ENCODE results near the gene TGM6. TPM values are rescaled to one million over a fixed set of nuclear protein-coding genes. Genes with fewer than 3 reads are reported as not detected.

TGM6 gene
- not detected for polyA plus RNA-seq (ENCODE audit: insufficient read depth in 1 of 5, insufficient read length in 5 of 5, low replicate concordance in 1 of 5)
- long read RNA-seq, donor 1: 0 reads
- long read RNA-seq, donor 2: 0 reads
- long read RNA-seq, donor 3: 0 reads
- long read RNA-seq, donor 4: 0 reads
- long read RNA-seq, donor 5: 0 reads
- long read RNA-seq, donor 6: 0 reads
- long read RNA-seq, donor 7: 0 reads
- long read RNA-seq, donor 8: 0 reads

DNA sequence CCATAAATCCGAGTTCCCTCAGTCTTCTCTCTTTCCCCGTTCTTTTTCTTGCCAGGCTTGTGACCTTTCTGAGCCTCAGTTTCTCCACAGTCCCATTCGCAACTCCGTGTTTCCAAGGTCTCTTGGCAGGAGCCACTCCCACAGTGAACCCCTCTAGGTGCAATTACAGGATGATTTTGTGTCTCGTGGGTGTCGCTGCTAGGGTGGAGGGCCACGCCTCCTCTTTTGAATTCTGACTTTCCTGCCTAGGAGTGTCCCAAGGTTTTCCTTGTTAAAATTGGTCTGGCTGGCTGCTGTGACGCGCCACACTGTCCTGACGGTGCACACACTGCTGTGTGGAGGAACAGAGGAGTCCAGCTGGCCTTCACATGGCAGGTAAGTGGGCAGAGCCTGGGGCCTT is at the start of gene TGM6:
Gene TGM6, plus strand, starts transcription at position 301 of the 400 bp plus-strand sequence. Its CDS starts 68 bp downstream, at position 369.
- no peak for DNase-seq

DNA sequence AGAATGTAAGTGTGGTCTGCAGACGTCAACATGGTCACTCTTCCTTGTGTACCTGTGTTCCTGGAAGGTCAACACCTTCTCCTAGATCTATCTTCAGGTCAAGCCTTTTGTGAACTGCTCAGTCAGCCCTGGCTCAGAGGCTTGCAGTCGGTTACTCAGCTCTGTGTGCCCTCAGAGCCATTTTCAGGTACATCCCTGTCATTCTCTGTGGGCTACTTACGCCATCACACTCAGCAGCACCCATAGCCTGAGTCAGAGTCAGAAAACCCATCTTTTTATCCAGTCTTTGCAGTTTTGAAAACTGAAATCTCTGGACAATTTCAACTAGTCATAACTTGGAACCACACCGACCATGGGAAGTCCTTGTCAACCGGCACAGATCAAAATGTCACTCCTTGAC is 49.6 kb upstream of the TGM6 start:
- no peak for DNase-seq

DNA sequence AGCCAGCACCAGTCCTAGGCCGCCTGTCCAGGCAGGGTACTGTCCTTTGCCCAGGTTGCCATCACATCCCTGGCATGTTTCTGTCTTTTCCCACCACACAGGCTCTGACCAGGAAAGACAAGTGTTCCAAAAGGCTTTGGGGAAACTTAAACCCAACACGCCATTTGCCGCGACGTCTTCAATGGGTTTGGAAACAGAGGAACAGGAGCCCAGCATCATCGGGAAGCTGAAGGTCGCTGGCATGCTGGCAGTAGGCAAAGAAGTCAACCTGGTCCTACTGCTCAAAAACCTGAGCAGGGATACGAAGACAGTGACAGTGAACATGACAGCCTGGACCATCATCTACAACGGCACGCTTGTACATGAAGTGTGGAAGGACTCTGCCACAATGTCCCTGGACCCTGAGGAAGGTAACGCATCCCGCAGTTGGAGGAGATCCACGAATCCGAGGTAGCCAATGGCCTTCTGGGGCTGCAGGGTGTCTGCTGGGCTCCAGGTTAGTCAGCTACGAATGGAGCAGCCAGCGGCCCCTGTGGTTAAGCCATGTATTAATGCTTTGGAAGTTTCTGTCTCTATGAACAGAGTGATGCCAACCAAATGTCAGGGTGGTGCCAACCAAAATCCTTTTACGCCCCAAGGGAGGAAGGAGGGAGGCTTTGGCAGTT is 48.7 kb upstream of the TGM6 start:
- no peak for DNase-seq

DNA sequence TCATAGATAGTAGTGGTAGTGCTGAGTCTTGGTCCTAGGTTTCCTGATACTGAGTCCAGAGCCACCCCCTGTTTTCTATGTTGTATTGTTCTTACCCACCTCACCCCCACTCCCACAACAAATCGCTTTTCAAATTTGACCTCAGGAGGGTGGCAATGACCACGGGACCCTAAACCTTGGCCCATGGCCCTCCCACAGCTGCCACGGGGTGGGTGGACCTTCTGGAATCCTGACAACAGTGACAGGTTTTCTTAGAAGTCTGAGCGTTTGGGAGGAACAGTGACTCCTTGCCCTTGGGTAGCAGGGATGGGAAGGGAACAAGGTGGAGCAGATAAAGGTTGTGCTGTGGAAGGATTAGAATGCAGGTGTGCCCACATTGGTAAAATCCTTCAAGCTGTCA is 48.0 kb upstream of the TGM6 start:
- DNase-seq: no peak

DNA sequence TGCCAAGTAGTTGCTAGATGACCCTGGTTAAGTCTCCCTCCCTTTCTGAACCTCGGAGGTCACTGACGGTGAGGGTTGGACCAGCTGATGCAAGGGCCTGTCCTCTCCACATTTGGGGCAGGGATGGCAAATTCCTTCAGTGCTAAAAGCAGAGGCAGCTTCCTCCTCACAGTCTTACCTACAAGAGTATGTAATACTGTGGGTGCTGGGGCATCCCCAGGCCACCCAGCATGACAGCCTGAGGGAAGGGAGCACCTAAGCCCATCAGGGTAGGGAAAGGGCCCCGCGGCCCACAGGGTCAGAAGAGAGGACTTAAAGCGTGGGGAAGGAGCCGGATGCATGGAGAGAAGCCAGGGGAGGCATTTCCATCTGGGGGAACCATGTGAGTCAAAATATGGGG is 46.9 kb upstream of the TGM6 start:
- DNase-seq: no peak

DNA sequence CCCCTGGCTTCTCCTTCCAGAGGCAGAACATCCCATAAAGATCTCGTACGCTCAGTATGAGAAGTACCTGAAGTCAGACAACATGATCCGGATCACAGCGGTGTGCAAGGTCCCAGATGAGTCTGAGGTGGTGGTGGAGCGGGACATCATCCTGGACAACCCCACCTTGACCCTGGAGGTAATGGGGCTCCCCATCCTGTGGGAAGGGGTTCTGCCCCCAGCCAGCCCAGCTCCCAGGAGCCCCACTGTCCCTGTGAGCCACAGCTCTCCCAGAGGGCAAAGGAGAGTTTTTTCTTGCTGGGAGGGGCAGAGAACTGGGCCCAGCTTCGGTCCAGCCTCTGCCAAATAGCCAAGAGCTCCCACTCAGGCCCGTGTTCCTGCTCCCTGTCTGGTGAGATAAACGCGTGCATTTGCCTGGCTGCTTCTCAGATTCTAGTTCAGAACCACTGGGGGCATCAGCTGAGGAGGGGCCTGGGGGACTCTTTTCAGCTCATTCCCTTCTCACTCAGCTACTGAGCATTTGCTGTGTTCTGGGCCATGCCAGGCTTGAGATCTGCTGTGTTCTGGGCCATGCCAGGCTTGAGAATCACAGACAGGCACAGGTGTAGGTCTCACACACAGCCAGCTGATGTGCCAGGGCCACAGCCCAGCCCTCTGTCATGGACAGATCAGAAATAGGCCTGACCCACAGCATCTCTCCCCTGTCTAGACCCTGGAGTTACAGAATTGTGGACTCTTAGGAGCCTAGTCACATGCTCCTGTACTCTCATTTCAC is 45.4 kb upstream of the TGM6 start:
- no peak for DNase-seq

DNA sequence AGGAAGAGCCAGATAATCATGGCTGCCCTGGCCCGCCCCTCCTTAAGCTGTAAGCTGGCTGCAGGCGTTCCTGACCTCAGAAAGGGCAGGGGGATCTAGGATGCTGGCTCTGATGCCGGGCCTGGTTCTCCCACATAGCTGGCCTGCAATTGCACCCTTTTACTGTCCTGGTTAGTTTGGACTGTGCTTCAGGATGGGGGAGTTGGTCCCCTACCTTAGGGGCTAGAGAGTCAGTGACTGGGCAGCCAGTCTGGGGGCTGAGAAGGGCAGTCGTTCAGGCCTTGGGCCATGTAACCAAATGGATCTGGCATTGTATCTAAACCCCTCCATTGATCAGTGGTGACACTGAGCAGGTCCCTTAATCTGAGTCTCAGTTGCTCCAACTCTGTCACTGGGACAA is 44.2 kb upstream of the TGM6 start:
- DNase-seq: no peak

DNA sequence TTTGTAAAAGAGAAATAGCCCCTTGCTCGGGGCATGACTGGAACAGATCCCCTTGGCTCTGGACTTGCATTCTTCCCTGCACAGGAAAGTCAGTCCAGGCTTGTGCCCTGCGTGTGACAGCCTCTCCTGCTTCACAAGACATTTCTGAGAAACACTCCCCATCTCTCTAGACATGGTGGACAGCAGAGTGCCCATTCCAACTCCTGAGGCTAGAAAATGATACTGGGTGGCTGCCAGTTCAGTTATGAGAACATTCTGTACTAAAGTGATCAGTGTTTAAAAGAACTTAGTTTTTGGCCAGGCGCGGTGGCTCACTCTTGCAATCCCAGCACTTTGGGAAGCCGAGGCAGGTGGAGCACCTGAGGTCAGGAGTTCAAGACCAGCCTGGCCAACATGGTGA is 43.6 kb upstream of the TGM6 start:
- DNase-seq: no peak

DNA sequence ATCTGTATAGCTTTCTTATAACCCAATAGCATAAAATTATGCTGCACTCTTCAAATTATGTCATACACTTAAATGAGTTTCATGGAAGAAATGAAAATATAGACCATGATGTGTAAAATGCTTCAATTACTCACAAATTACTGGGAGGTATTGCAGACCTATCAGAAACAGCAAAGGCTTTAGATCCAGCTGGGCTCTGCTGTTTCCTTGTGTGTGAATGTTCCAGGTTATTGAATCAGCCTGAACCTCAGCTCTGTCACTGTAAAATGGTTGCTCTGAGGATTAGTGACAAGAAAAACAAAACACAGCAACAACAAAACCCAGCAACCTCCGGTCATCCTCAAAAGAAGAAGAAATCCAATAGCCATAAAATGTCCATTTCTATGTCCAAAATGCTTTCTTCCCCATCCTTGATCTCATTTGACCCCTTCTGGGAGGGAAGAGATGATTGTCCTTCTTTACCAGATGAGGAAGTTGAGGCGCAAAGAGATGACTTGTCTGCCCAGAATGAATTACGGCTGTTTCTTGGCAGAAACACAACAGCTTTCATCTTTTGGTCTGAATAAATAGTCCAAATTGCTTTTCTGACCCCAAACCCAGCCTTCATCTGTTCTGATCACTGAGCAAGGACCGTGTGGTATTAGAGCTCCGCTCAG is 42.2 kb upstream of the TGM6 start:
- DNase-seq: no peak

DNA sequence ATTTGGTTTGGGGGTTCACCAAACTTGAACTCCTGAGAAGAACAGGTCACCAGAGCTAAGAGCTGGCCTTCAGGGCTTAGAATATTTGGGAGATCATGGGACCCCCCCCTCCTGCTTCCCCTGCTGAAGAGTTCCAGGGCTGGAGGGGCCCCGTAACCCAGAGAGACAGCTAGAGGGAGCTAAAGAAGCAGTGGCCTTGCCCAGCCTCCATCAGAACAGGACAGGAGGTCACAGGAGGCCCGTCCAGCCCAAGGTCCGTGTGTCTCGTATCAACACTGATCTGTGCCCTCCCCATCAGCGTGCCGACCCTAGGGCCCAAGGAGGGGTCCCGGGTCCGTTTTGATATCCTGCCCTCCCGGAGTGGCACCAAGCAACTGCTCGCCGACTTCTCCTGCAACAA is 40.6 kb upstream of the TGM6 start:
- no peak for DNase-seq

DNA sequence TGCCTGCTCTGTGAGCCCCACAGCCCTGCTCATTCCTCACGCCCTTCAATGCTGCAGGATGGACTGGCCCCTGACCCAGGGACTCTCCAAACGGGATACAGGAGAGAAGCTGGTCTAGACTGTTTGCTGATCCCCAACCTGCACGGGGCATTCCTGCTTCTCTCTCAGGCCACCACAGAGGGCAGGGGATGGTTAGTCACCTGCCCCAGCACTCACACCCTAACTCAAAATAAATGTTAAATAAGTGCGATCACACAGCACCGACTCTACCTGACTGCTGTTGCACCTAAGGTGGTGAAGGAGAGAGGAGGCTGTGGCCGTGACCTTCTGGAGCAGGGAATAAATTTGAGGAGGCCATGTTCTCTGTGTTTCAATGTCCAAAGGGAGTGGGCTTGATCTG is 39.9 kb upstream of the TGM6 start:
- no peak for DNase-seq

DNA sequence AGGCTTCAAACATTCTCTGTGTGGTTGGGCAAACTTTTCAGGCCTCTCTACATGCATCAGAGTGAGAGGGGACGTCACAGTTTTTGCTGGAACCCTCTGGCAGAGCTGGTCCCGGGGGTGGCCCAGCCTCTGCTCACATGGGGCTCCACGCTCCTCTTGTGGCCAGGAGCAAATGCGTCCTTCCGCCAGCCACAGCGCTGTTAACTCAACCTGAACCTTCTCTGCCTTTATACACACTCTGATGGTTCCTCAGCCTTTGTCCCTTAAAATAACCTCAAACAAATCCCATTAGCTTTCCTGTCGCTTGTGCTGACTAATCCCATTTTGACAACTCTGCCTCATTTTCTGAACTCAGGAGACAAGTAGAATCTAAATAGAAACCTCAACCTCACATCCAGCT is 39.4 kb upstream of the TGM6 start:
- no peak for DNase-seq

DNA sequence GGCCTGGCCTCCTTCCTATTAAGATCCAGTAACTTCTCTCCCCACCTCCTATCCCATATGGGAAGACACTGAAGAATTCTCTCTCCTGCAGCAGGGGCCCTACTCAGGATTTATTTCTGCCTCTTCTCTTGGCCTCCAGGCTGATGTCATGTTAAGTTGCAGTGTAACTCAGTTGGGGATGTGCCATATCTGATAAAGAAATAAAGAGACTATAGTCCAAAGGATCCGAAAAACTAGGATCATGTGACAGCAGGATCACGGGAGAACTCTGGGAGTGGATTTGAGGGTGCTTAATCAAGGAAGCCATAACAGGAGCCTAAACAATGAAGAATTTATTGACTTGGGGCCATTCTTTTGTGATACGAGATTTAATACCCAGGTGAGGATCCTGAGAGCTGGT is 38.5 kb upstream of the TGM6 start:
- DNase-seq: no peak

DNA sequence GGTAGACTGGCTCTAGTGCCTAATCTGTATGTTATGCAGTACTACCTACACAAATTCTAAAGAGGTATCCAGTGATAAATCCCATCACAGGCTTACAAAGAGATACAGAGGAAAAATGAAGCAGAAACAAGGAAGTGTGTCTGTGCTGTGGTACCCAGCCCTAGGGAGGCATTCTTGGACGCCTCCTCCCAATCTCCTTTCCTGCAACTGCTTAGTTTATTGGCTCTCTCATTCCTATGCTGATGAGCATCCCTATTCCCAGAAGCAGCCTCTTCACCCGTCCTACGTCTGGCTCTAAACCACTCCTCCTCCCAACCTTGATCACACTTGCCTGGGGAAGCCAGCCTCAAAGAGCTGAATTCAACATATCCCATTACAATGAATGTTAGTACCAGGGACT is 34.5 kb upstream of the TGM6 start:
- no peak for DNase-seq

DNA sequence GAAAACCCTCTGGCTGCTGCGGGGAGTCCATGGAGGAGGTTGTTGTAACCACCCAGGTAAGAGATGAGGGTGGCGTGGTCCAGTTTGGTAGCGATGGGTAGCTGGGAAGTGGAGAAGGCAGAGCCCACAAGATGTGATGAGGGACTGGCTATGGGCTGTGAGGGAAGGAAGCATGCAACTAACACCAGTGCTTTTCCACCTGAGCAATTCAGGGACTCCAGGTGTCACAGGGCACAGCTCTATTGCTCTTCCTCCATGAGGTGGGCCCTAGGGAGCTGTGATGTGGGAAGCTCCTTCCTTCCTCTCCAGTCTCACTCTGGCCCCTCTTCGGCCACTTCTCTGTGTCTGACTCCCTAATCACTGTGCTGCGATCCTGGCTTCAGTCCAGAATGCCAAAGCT is 32.4 kb upstream of the TGM6 start:
- DNase-seq: no peak

DNA sequence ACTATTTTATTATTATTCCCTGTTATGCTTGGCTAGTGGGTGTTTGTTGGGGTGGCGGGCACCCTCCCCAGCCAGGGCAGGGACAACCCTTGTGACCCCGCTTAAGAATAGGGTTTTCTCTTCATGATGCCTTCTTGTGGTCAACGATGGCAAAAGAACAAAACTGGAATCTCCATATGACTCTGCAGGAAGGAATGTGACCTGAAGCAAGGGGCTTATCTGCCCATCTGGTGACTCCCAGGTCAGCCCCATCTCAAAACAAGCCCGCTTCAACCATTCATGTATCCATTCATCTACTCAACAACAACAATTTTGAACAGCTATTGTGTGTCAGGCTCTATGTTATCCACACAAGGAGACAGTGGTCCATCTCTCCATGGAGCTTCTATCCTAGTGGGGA is 30.9 kb upstream of the TGM6 start:
- DNase-seq: no peak

DNA sequence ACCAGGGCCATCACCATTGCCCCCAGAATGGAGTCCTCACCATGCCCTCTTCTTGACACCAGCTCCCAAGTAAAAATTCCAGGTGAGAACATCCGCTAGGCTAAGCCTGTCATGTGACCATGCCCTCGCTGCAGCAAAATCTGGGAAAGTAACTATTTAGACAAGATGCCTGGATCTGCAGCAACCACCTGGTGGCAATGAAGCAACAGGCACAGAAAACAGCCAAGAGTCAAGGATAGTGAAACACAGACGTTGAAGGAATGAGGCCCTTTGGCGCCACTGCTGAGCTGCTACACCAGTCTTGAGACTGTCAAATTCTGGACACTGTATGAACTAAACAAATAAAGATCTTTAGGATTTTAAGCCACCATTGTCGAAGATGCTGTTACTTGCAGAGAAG is 30.1 kb upstream of the TGM6 start:
- DNase-seq: no peak

DNA sequence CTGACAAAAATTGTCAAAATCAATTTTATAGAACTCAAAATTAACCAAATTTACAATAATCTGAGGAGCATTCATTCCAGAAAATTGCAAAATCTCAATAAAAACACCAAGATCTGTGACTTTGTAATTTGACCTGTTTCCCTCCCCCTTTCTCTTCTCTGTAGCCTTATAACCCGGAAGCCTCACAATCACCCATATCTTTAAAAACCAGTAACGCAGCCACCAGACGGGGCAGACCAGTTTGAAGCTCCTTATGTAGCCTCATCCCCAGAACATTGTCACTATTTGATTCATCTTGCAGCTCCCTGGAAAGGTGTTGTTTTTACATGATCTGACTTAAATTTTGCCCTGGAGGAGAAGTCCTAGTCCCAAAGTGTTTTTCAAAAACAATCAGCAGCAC is 27.5 kb upstream of the TGM6 start:
- DNase-seq: no peak

DNA sequence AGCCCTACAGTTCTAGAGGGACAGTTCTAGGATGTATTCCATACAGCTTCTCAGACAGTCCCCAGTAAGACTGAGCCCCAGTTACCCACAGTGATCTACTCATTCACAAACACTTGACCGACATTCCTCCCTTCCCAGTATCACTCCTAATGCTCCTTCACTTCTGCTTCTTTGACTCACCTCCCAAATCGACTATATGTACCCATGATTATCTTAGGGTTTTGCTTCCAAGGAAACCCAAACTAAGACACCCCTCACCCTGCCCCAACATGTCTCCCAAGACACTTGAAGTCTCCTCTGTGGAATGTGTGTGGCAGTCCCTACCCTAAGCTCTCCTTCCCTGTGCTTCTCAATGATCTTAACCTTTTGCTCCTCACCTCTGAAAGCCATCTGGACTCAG is 23.6 kb upstream of the TGM6 start:
- no peak for DNase-seq

DNA sequence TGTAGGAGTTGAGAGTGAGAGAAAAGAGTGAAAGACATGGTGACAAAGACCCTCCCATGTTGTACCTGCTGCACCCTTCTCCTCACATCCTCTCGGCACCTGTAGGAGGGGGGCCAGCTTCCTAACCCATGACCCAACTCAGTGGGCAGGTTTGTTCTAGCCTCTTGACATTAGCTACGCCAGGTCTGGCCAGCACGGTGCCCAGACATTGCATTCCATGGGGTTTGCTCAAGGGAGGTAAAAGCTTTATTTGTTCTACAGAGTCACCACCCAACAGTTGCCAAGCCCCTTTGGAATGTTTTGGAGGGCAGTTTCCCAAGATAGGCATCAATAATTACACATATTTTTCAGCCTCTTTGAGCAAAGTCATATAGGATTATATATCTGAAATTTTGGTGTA is 22.7 kb upstream of the TGM6 start:
- DNase-seq: no peak

DNA sequence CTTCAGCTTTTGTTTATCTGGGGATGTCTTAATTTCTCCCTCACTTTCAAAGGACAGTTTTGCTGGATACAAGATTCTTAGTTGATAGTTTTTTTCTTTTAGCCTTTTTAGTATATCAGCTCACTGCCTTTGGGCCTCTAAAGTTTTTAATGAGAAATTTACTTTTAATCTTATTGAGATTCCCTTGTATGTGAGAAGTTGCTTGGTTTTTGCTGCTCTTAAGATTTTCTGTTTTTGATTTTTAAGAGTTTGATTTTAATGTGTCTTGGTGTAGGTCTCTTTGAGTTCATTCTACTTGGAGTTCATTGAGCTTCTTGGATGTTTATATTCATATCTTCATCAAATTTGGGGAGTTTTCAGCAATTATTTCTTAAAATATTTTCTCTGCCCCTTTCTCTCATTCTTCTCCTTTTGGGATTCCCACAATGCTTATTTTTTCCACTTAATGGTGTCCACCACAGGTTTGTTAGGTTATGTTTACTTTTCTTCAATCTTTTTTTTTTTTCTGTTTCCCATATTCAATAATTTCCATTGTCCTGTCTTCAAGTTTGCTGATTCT is 19.6 kb upstream of the TGM6 start:
- DNase-seq: no peak

DNA sequence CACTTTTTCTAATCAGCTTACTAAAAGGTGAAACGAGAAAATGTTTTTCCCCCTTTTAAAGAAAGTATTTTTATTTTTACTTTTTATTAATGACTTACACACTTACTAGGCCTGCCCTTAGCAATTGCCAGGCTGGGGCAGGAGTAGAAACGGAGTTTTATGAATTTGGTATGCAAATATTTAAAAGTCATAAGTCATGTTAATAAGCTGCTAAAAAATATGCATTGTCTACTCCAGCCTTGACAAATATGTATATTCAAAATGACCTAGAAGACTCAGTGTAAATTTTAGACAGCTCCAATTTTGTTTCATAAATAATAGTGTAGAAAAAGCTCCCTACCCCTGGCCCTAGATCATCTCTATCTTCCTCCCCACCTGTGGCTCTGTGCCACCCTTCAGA is 17.5 kb upstream of the TGM6 start:
- DNase-seq: no peak

DNA sequence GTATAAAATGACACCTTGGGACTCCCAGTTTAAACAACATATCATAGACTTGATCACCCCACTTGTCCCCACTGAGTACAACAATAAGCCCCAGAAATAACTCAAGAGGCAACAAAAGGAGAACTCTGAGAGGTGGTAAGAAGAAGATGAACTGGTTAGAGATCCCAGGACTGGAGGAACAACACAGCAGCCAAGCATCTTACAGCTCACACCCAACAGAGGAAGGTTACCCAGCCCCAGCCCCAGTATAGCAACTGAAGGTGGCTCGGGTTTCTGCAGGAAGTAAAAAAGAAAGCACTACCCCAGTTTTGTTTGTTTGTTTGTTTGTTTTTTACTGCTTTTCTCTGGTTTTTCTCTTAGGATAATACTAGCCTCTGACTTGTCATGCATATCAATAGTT is 17.1 kb upstream of the TGM6 start:
- DNase-seq: no peak
